PFSK-1 (cell line): ENCODE results near the gene SUSD4.

Source experiments
- FOXP2 ChIP-seq: optimal IDR thresholded peaks from 2 replicates; pipeline ENCODE3; 2011; ENCODE audit warnings: borderline replicate concordance, control low read depth, inconsistent platforms; ENCODE audit not compliant: insufficient read depth; ENCODE audit errors: extremely low read length, extremely low read depth
- POLR2AphosphoS5 ChIP-seq: IDR thresholded peaks from 2 replicates; pipeline ENCODE4 v1.6.1; 2012; ENCODE audit warnings: low read depth, mild to moderate bottlenecking, control low read depth, low read length, moderate library complexity
- REST ChIP-seq, 2 experiments: IDR thresholded peaks; 2 replicates each; pipeline versions ENCODE4 v1.6.1 to v1.8.0; 2011 to 2012; ENCODE audit warnings: low read depth in 2 of 2, low read length in 2 of 2, control low read depth in 1 of 2, inconsistent platforms in 1 of 2, mild to moderate bottlenecking in 1 of 2, moderate library complexity in 1 of 2; ENCODE audit not compliant: insufficient read depth in 1 of 2
- SIN3A ChIP-seq: IDR thresholded peaks from 2 replicates; pipeline ENCODE4 v1.6.1; 2012; ENCODE audit warnings: mild to moderate bottlenecking, low read length, moderate library complexity, borderline replicate concordance; ENCODE audit not compliant: insufficient read depth
- TAF1 ChIP-seq: IDR thresholded peaks from 2 replicates; pipeline ENCODE4 v1.6.1; 2012; ENCODE audit warnings: low read length, control low read depth, borderline replicate concordance; ENCODE audit not compliant: insufficient read depth

SUSD4 gene

DNA sequence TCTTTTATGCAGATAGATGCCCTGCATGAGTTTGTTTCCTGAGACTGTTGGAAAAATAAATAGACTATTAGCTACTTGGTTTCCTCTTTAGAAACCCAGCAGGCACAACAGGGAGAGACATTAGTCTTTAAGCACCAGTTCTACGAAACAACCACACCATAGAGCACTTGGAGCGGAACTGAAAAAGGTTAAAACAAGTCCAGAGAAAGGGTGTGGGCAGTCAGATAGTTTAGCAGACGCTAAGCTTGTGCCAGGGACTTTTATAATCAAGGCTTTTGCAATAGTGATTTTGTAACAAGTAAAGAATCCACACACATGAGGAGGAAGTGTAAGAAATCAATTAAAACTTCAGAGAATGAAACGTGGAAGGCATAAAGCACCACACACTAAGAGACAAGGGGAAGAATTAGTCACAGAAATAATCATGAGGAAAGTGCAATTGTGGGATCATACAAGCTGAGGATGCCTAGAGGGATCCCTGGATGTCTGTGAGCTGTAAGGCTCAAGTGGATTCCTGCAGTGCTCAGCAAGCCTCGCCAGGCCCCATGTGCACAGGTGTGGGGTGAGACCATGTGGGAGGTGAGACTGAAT, 183.2 kb downstream of the SUSD4 start:
- no peak for TF ChIP-seq POLR2AphosphoS5
- no peak for TF ChIP-seq SIN3A
- no peak for TF ChIP-seq TAF1
- TF ChIP-seq FOXP2, result no peak
- TF ChIP-seq REST (IDR thresholded peaks at IDR 0.05; ENCODE audit: insufficient read depth in 1 of 2, low read depth in 2 of 2, low read length in 2 of 2), result no peak

- TF ChIP-seq REST (IDR thresholded peaks at IDR 0.05; ENCODE audit: insufficient read depth in 1 of 2, low read depth in 2 of 2, low read length in 2 of 2) (no peak), SIN3A (no peak), TAF1 (no peak), POLR2AphosphoS5 (no peak), FOXP2 (no peak)
Measured at GRCh38 chr1:223179786-223180185, 184.2 kb downstream of the SUSD4 start.

DNA sequence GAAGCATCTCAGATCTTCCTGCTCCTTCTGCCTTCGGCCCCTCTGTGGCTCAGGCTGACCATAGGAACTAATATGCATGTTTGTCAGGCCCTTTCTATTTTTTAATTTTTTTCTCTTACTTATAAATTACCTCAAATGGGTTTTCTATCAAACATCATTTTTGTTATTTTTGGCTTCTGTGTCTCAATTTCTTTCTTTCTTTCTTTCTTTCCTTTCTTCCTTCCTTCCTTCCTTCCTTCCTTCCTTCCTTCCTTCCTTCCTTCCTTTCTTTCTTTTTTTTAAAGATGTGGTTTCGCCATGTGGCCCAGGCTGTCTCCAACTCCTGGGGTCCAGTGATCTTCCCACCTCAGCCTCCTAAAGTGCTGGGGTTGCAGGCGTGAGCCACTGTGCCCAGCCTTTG, 184.7 kb downstream of the SUSD4 start:
- TF ChIP-seq FOXP2 (no peak), TAF1 (no peak), POLR2AphosphoS5 (no peak), REST (IDR thresholded peaks at IDR 0.05; ENCODE audit: insufficient read depth in 1 of 2, low read depth in 2 of 2, low read length in 2 of 2) (no peak), SIN3A (no peak)

DNA sequence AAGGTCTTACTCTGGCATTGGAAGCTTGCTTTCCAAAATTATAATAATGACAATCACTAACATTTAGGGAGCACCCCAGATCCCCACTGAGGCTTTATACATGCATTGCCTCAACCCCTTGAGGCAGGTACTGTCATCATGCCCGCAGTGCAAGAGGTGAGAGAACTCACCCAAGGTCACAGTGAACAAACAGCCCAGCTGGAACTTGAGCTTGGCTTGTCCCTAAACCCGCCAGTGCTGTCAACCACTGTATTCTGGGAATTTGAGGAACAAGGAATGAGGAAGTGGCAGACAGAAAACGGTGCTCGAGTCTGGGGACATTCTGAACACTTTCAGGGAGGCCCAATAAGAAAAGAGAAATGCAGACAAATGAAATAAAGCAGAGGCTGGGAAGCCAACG, 186.3 kb downstream of the SUSD4 start:
- TF ChIP-seq REST (IDR thresholded peaks at IDR 0.05; ENCODE audit: insufficient read depth in 1 of 2, low read depth in 2 of 2, low read length in 2 of 2), result no peak

DNA sequence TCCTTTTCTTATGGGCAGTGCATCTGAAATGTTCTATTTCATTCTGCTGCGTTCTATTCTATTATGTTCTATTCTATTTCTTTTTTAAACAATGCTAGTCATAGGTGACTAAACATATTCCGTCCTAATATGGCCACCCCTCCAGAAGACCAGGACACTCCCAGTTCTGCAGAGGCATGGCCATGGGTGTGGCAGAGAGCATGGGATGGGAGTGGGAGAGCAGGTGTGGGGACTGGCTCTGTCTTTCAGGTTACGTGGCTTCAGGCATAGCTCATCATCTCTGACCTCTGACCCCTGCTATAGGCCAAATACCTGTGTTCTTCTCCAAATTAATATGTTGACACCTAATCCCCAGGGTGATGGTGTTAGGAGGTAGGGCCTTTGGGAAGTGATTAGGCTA, 187.5 kb downstream of the SUSD4 start:
- TF ChIP-seq SIN3A, result no peak
- no peak for TF ChIP-seq FOXP2
- TF ChIP-seq POLR2AphosphoS5, result no peak
- TF ChIP-seq TAF1, result no peak
- no peak for TF ChIP-seq REST (IDR thresholded peaks at IDR 0.05; ENCODE audit: insufficient read depth in 1 of 2, low read depth in 2 of 2, low read length in 2 of 2)
